GM18505 (cell line): ENCODE results near the gene FPR3.

Source experiments
- ATAC-seq: cut with Tn5 transposase; IDR thresholded peaks from one replicate; pipeline ENCODE4 v1.9.1; 2021; ENCODE audit not compliant: unreplicated experiment
- POLR2A ChIP-seq: IDR thresholded peaks from 4 replicates; pipeline ENCODE4 v1.6.1; 2011; ENCODE audit warnings: borderline replicate concordance; ENCODE audit not compliant: insufficient read depth, insufficient read length; ENCODE audit errors: extremely low read depth

FPR3 gene

GRCh38 chr19:51777570-51778462 lies 17.1 kb upstream of the FPR3 start:
- TF ChIP-seq POLR2A, result no peak
- no peak for ATAC-seq

- TF ChIP-seq POLR2A, result no peak
- ATAC-seq, result no peak
Measured at GRCh38 chr19:51779181-51779580, 15.8 kb upstream of the FPR3 start.

DNA sequence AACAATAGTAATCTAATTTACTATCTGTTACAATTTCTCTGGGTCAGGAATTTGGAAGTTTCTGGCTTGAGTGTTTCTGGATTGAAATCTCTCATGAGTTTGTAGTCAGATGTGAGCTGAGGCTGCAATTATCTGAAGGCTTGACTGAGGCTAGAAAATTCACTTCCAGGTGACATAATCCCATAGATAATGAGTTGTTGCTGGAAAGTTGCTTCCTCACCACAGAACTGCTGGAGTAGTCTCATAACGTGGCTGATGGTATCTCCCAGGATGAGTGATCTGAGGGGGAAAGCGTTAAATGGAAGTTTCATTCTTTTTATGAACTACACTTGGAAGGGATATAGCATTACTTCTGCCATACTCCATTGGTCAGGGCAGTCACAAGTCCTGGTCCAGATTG lies 15.3 kb upstream of the FPR3 start:
- TF ChIP-seq POLR2A, result no peak
- no peak for ATAC-seq

DNA sequence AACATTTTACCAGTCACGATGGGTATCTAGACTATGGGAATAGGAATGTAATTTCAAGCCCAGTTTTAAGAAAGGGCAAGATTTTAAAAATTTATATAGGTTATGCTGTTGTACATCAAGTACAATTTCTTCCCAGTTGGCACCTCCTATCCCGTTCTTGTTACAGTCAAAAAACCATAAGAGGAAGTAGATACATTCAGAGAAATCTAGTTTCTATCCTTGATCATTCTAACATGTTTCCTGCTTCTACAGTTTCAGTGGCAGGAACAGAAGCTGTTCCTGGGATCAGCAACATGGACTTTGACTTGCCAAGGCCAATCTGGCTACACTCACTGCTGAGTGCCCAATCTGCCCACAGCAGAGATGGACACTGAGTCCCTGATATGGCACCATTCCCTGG lies 14.7 kb upstream of the FPR3 start:
- no peak for TF ChIP-seq POLR2A
- no peak for ATAC-seq

DNA sequence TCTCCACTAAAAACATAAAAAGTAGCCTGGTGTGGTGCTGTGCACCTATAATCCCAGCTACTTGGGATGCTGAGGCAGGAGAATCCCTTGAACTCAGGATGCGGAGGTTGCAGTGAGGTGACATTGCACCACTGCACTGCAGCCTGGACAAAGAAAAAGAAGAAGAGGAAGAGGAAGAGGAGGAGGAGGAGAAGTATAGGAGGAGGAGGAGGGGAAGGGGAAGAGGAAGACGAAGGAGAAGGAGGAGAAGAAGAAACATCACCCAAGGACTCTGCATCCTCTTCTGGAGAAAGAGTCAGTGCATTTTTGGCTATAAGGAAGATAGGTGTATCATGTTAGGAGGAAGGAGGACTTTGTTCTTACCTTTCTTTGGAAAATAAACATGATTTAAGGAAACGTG lies 13.0 kb upstream of the FPR3 start:
- no peak for ATAC-seq

GRCh38 chr19:51783372-51783771 lies 11.6 kb upstream of the FPR3 start:
- no peak for TF ChIP-seq POLR2A
- no peak for ATAC-seq

More for the DNA sequence above, 13.0 kb upstream of the FPR3 start:
- no peak for TF ChIP-seq POLR2A

GRCh38 chr19:51784109-51784785 lies 10.7 kb upstream of the FPR3 start:
- ATAC-seq, result no peak
- no peak for TF ChIP-seq POLR2A

- no peak for ATAC-seq
- TF ChIP-seq POLR2A, result no peak
Measured at GRCh38 chr19:51784922-51785690, 9.9 kb upstream of the FPR3 start.

DNA sequence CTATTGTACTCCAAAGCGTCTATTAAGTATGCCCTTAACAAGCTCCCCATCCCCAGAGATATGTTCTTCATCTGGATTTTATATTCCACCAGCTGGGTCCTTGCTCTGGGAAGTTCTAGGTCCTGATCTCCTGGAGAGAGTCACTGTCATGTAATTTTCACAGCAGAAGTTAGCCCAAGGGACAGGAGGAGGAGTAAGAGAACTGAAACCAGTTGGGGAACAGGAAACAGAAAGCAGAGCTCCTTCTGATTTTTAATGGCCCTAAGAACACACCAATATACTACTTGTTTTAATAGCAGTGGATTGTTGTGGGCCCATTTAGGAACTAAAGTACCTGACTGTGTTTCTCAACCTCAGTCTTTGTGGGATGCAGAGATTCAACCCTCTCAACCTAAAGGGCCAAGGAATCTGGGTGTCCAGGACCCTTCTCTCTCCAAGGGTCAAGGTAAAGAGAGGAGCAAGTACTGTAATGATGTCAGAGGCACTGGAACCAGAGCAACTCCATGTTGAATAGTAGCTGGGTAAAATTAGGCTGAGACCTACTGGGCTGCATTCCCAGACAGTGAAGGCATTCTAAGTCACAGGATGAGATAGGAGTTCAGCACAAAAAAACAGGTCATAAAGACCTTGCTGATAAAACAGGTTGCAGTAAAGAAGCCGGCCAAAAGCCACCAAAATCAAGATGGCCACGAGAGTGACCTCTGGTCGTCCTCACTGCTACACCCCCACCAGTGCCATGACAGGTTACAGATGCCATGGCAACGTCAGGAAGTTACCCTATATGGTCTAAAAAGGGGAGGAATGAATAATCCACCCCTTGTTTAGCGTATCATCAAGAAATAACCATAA lies 8.1 kb upstream of the FPR3 start:
- no peak for TF ChIP-seq POLR2A
- no peak for ATAC-seq

GRCh38 chr19:51788029-51788428 lies 6.9 kb upstream of the FPR3 start:
- TF ChIP-seq POLR2A, result no peak
- no peak for ATAC-seq

DNA sequence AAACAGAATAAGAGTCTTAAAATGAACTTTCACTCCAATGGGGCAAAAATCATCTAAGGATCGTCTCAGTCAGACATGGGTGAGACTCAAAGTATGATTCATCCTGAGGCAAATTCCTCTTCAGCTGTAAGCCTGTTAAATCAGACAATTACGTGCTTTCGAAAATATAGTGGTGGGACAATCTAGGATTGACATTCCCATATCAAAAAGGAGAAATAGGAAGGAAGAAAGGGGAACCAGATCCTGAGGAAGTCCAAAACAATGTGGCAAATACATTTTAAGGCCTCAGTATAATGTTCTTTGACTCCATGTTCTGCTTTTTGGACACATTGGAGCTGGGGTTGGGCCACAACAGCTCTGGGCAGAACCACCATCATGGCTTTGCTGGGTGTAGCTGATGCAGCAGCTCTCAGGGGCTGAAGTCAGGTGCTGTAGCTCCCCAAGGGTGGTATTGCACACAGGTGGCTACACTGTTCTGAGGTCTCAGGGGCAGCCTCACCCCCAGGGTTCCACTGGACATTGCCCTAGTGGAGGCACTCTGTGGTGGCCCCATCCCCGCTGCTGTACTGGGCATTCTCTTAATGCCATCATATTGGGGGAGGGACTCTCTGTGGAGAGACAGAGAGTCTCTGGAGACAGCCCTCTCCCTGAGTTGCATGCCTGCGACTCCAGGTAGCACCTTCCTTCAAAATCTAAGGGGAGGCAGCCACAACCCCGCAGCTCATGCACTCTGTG lies 5.7 kb upstream of the FPR3 start:
- no peak for ATAC-seq
- no peak for TF ChIP-seq POLR2A

GRCh38 chr19:51792932-51793331 lies 2.0 kb upstream of the FPR3 start:
- no peak for TF ChIP-seq POLR2A
- no peak for ATAC-seq
